Sigmoid colon (tissue), 7 donors: ENCODE data around the gene ZNF25. TPM values are rescaled to one million over a fixed set of nuclear protein-coding genes. Genes with fewer than 3 reads are reported as not detected.
"Not testable (repeated sequence)": the region's sequence is repeated elsewhere in the genome, so short reads cannot be mapped to it uniquely, and the experiment has no call there.

Experiments used
- DNase-seq: peaks from one replicate; pipeline ENCODE4 v3.0.0-alpha.2; 2019
- H3K27ac ChIP-seq, 4 donors: fragments of 200-600 bp; sonication (generic); one replicate each; pipeline ENCODE4 v1.5.1; 2016 to 2019; ENCODE audit warnings: mild to moderate bottlenecking in 1 of 4
- H3K27me3 ChIP-seq, 3 donors: fragments of 200-600 bp; sonication (generic); one replicate each; pipeline ENCODE4 v1.5.1; 2019; ENCODE audit warnings: mild to moderate bottlenecking in 1 of 3
- H3K36me3 ChIP-seq, 4 donors: fragments of 200-600 bp; sonication (generic); one replicate each; pipeline ENCODE4 v1.5.1; 2016 to 2019
- H3K4me1 ChIP-seq, 4 donors: fragments of 200-600 bp; sonication (generic); one replicate each; pipeline ENCODE4 v1.5.1; 2017 to 2019
- H3K4me3 ChIP-seq, 4 donors: fragments of 200-600 bp; sonication (generic); one replicate each; pipeline ENCODE4 v1.5.1; 2017 to 2019; ENCODE audit warnings: mild to moderate bottlenecking in 2 of 4, moderate library complexity in 1 of 4
- H3K9me3 ChIP-seq, 4 donors: fragments of 200-600 bp in 3 of 4; sonication (generic) in 3 of 4; one replicate each; pipeline versions ENCODE4 v1.5.1 to v1.6.1; 2013 to 2019
- CTCF ChIP-seq, 4 experiments: fragments of 450-650 bp in 3 of 4; fragments of 200-600 bp in 1 of 4; IDR thresholded peaks; one replicate each; pipeline ENCODE4 v1.5.1; 2016 to 2019; ENCODE audit warnings: antibody characterized with exemption in 4 of 4, mild to moderate bottlenecking in 3 of 4, moderate library complexity in 2 of 4
- EP300 ChIP-seq, 4 donors: sonication (generic); formaldehyde crosslinking; IDR thresholded peaks; one replicate each; pipeline ENCODE4 v1.6.1; 2017; ENCODE audit warnings: antibody characterized with exemption in 4 of 4
- POLR2A ChIP-seq, 2 donors: fragments of 450-650 bp; IDR thresholded peaks; one replicate each; pipeline ENCODE4 v1.6.1; 2016; ENCODE audit warnings: antibody characterized with exemption in 2 of 2, mild to moderate bottlenecking in 2 of 2, moderate library complexity in 2 of 2
- POLR2AphosphoS5 ChIP-seq, 4 donors: sonication (generic); formaldehyde crosslinking; IDR thresholded peaks; one replicate each; pipeline ENCODE4 v1.6.1; 2017; ENCODE audit warnings: antibody characterized with exemption in 4 of 4
- WGBS, 2 donors: extraction: QIAGEN DNeasy Blood & Tissue Kit; methylation state at CpG; one replicate each; pipeline ENCODE4 v1.1.7; 2013; 5-methylcytosine and 5-hydroxymethylcytosine counted together
- intact Hi-C: fragments of 100-400 bp; cut with DNase I; formaldehyde crosslinking; loops from one replicate; pipeline ENCODE4 v1.15.1; 2023
- polyA plus RNA-seq, 3 donors: library from polyadenylated mRNA; stranded (reverse); fragments of 200-250 nt; gene quantifications; one replicate each; pipeline ENCODE4 v1.2.3, GENCODE V29; 2013
- small RNA-seq, 3 donors: library from RNA; depleted of rRNA; stranded (forward); fragments of <200 nt; gene quantifications; one replicate each; pipeline ENCODE3, GENCODE V24; 2016
- total RNA-seq, 4 donors: library from RNA; depleted of rRNA; stranded (reverse); fragments of >200 nt; gene quantifications; one replicate each; pipeline ENCODE4 v1.1.0, GENCODE V29; 2016
- donor health status: healthy with polysubstance abuse.
- donor health status: Bipolar disorder and iron deficiency.
- donor health status: healthy.

Gene ZNF25
- total and polyA plus RNA-seq, 7 donors, result 2.1 to 35.7 (median 20.5) TPM

GRCh38 chr10:37934791-37935190, 41.7 kb downstream of the ZNF25 start:
- no peak for DNase-seq

GRCh38 chr10:37930423-37930822, 46.0 kb downstream of the ZNF25 start:
- no peaks in the 10 kb centered on the region for H3K9me3 ChIP-seq
- no peak overlapping the region for H3K27ac ChIP-seq
- no peaks in the 10 kb centered on the region for H3K27me3 ChIP-seq
- intact Hi-C loops, result no loop called here
- H3K36me3 ChIP-seq, result no peaks in the 10 kb centered on the region
- TF ChIP-seq EP300 (IDR thresholded peaks at IDR 0.05) (no peak), POLR2A (IDR thresholded peaks at IDR 0.05) (no peak), POLR2AphosphoS5 (IDR thresholded peaks at IDR 0.05) (no peak), CTCF (IDR thresholded peaks at IDR 0.05) (no peak)
- H3K4me1 ChIP-seq, result no peaks in the 10 kb centered on the region
- DNase-seq, result no peak
- no peak overlapping the region for H3K4me3 ChIP-seq
- 46 to 54% methylated on average over 2 of the region's 2 CpGs for WGBS, 2 donors

More at GRCh38 chr10:37934791-37935190, 41.7 kb downstream of the ZNF25 start:
- no peaks in the 10 kb centered on the region for H3K4me1 ChIP-seq
- no peak overlapping the region for H3K4me3 ChIP-seq
- intact Hi-C loops, result no loop called here
- WGBS, 2 donors, result 58 to 61% methylated on average over 2 of the region's 2 CpGs
- H3K27me3 ChIP-seq, result no peaks in the 10 kb centered on the region
- no peaks in the 10 kb centered on the region for H3K9me3 ChIP-seq
- no peaks in the 10 kb centered on the region for H3K36me3 ChIP-seq
- TF ChIP-seq CTCF (IDR thresholded peaks at IDR 0.05) (no peak), EP300 (IDR thresholded peaks at IDR 0.05) (no peak)
- H3K27ac ChIP-seq, result no peak overlapping the region

GRCh38 chr10:37908165-37908564, 68.3 kb downstream of the ZNF25 start:
- H3K9me3 ChIP-seq, H3K27me3 ChIP-seq, DNase-seq, intact Hi-C loops, H3K36me3 ChIP-seq, H3K4me3 ChIP-seq, H3K4me1 ChIP-seq, H3K27ac ChIP-seq: not testable (repeated sequence)
- WGBS, 2 donors, result 82 to 89% methylated on average over 7 of the region's 7 CpGs

- no peak overlapping the region for H3K27ac ChIP-seq
- H3K4me3 ChIP-seq, result no peak overlapping the region
- no peaks in the 10 kb centered on the region for H3K27me3 ChIP-seq
- H3K4me1 ChIP-seq, result no peaks in the 10 kb centered on the region
- no peak for DNase-seq
- TF ChIP-seq CTCF (IDR thresholded peaks at IDR 0.05) (no peak), EP300 (IDR thresholded peaks at IDR 0.05) (no peak), POLR2A (IDR thresholded peaks at IDR 0.05) (no peak), POLR2AphosphoS5 (IDR thresholded peaks at IDR 0.05) (no peak)
- 39 to 54% methylated on average over 2 of the region's 2 CpGs for WGBS, 2 donors
- H3K9me3 ChIP-seq, result no peaks in the 10 kb centered on the region
- intact Hi-C loops, result no loop called here
- no peaks in the 10 kb centered on the region for H3K36me3 ChIP-seq
Observed at GRCh38 chr10:37906382-37906781, 70.1 kb downstream of the ZNF25 start.

Small RNA genes lying within 50 kb of the gene (small RNA-seq; reads per million reads assigned to genes)
- 0 reads per million in 3 donors for gene RF00019

Other genes starting within 250 kb of the ZNF25 start
- gene ZNF248, start 119.0 kb downstream of the ZNF25 start, total RNA-seq, result 10 to 100 TPM; 40.2 to 46.4 (median 43.4) TPM
- 1 to 10 TPM; 1.8 to 4.9 (median 2.3) TPM for gene ZNF248, start 119.0 kb downstream of the ZNF25 start, polyA plus RNA-seq
- 10 to 100 TPM; 30.9 to 35.5 (median 33.4) TPM for gene ZNF33A, start 34.0 kb upstream of the ZNF25 start, total RNA-seq
- 10 to 100 TPM in 2 of 3 donors, 1 to 10 TPM in 1; 8.4 to 12.8 (median 11.1) TPM for gene ZNF33A, start 34.0 kb upstream of the ZNF25 start, polyA plus RNA-seq
- gene ZNF37A, start 117.7 kb upstream of the ZNF25 start, total RNA-seq, result 10 to 100 TPM; 19.3 to 37.1 (median 23.7) TPM
- gene ZNF37A, start 117.7 kb upstream of the ZNF25 start, polyA plus RNA-seq, result 1 to 10 TPM; 2.1 to 5.1 (median 3.0) TPM